ENCODE data around the gene RNF146. TPM values are rescaled to one million over a fixed set of nuclear protein-coding genes. Genes with fewer than 3 reads are reported as not detected.
"Not testable (repeated sequence)": the region's sequence is repeated elsewhere in the genome, so short reads cannot be mapped to it uniquely, and the experiment has no call there.

The RNF146 gene
- 10 to 100 TPM; 18.6 to 54.6 (median 27.0) TPM for total RNA-seq

GRCh38 chr6:127266178-127266891 is at the start of gene RNF146:
TSS of gene RNF146 (plus strand) at chr6:127266864. CDS start at chr6:127280339, 13,475 bp downstream.
- peak; percentile 88 for DNase-seq (ENCODE audit: low spot score in 2 of 2)
- TF ChIP-seq POLR2AphosphoS5 (IDR thresholded peaks at IDR 0.05) (peak in 2 of 3 donors; percentile 7 to 10), EP300 (IDR thresholded peaks at IDR 0.05) (no peak), CTCF (IDR thresholded peaks at IDR 0.05) (peak; percentile 62 to 70)
- H3K9me3 ChIP-seq = no peaks in the 10 kb centered on the region
- H3K36me3 ChIP-seq = no peaks in the 10 kb centered on the region
- H3K4me1 ChIP-seq = peaks cover 26% of the 10 kb centered on the region
- H3K4me3 ChIP-seq = peak within 1 kb of the TSS; percentile 93
- H3K27ac ChIP-seq = peak within 1 kb of the TSS; percentile 99
- H3K27me3 ChIP-seq = no peaks in the 10 kb centered on the region
- WGBS = under 1% methylated on average over 9 of the region's 40 CpGs

GRCh38 chr6:127219869-127220268 is 46.8 kb upstream of the RNF146 start:
- 68% methylated on average over 1 of the region's 1 CpG for WGBS
- no peak overlapping the region for H3K4me3 ChIP-seq
- TF ChIP-seq POLR2A (IDR thresholded peaks at IDR 0.05) (no peak), EP300 (IDR thresholded peaks at IDR 0.05) (no peak), POLR2AphosphoS5 (IDR thresholded peaks at IDR 0.05) (no peak), CTCF (IDR thresholded peaks at IDR 0.05) (no peak)
- no peak for DNase-seq (ENCODE audit: low spot score in 2 of 2)
- H3K4me1 ChIP-seq = no peaks in the 10 kb centered on the region
- H3K27me3 ChIP-seq = no peaks in the 10 kb centered on the region
- no peak overlapping the region for H3K27ac ChIP-seq
- H3K9me3 ChIP-seq = no peaks in the 10 kb centered on the region
- H3K36me3 ChIP-seq = no peaks in the 10 kb centered on the region

- 62% methylated on average over 4 of the region's 4 CpGs for WGBS
- no peak for TF ChIP-seq POLR2A (IDR thresholded peaks at IDR 0.05)
- no peak for TF ChIP-seq POLR2AphosphoS5 (IDR thresholded peaks at IDR 0.05)
- TF ChIP-seq CTCF (IDR thresholded peaks at IDR 0.05) = no peak
- no peak for TF ChIP-seq EP300 (IDR thresholded peaks at IDR 0.05)
- Histone ChIP-seq H3K27ac (no peak overlapping the region), H3K4me1 (no peaks in the 10 kb centered on the region), H3K36me3 (no peaks in the 10 kb centered on the region), H3K27me3 (no peaks in the 10 kb centered on the region), H3K9me3 (no peaks in the 10 kb centered on the region), H3K4me3 (no peak overlapping the region)
- DNase-seq (ENCODE audit: low spot score in 2 of 2) = no peak
Measured at GRCh38 chr6:127221201-127221600, 45.5 kb upstream of the RNF146 start.

GRCh38 chr6:127222418-127222817 is 44.2 kb upstream of the RNF146 start:
- Histone ChIP-seq H3K36me3 (no peaks in the 10 kb centered on the region), H3K4me1 (no peaks in the 10 kb centered on the region), H3K27me3 (no peaks in the 10 kb centered on the region), H3K4me3 (no peak overlapping the region), H3K27ac (no peak overlapping the region), H3K9me3 (no peaks in the 10 kb centered on the region)
- 43% methylated on average over 1 of the region's 1 CpG for WGBS
- no peak for DNase-seq (ENCODE audit: low spot score in 2 of 2)
- TF ChIP-seq EP300 (IDR thresholded peaks at IDR 0.05) (no peak), POLR2AphosphoS5 (IDR thresholded peaks at IDR 0.05) (no peak), CTCF (IDR thresholded peaks at IDR 0.05) (no peak)

- Histone ChIP-seq H3K36me3 (no peaks in the 10 kb centered on the region), H3K9me3 (no peaks in the 10 kb centered on the region), H3K27ac (no peak overlapping the region), H3K4me3 (no peak overlapping the region), H3K27me3 (no peaks in the 10 kb centered on the region), H3K4me1 (no peaks in the 10 kb centered on the region)
- 73% methylated on average over 1 of the region's 1 CpG for WGBS
- TF ChIP-seq POLR2AphosphoS5 (IDR thresholded peaks at IDR 0.05) (no peak), CTCF (IDR thresholded peaks at IDR 0.05) (no peak), EP300 (IDR thresholded peaks at IDR 0.05) (no peak), POLR2A (IDR thresholded peaks at IDR 0.05) (no peak)
- DNase-seq (ENCODE audit: low spot score in 2 of 2) = no peak
Measured at GRCh38 chr6:127225497-127225896, 41.2 kb upstream of the RNF146 start.

- not testable (repeated sequence) for H3K27ac ChIP-seq; H3K4me1 ChIP-seq; H3K9me3 ChIP-seq; H3K4me3 ChIP-seq; DNase-seq (ENCODE audit: low spot score in 2 of 2); H3K27me3 ChIP-seq; H3K36me3 ChIP-seq
- WGBS = 65% methylated on average over 3 of the region's 3 CpGs
Measured at GRCh38 chr6:127233819-127234218, 32.8 kb upstream of the RNF146 start.
